HUES48 (cell line): ENCODE results near the gene HLCS.

Source experiments
- H3K27ac ChIP-seq: one replicate; pipeline ENCODE4 v1.7.0; 2013; ENCODE audit warnings: low read depth, low read length, inconsistent platforms
- H3K27me3 ChIP-seq: 2 replicates; pipeline ENCODE4 v1.6.1; 2013; ENCODE audit warnings: mild to moderate bottlenecking, low read length; ENCODE audit not compliant: control insufficient read depth, insufficient read depth
- H3K36me3 ChIP-seq: 2 replicates; pipeline ENCODE4 v1.6.1; 2013; ENCODE audit warnings: low read length; ENCODE audit not compliant: control insufficient read depth, insufficient read depth
- H3K4me1 ChIP-seq: 2 replicates; pipeline ENCODE4 v1.6.1; 2013; ENCODE audit warnings: mild to moderate bottlenecking, low read length; ENCODE audit not compliant: control insufficient read depth, insufficient read depth
- H3K4me3 ChIP-seq: 2 replicates; pipeline ENCODE4 v1.5.1; 2013; ENCODE audit warnings: mild to moderate bottlenecking, low read depth, low read length
- H3K9ac ChIP-seq: 2 replicates; pipeline ENCODE4 v1.6.1; 2013; ENCODE audit warnings: mild to moderate bottlenecking, low read depth, low read length, moderate library complexity
- H3K9me3 ChIP-seq: 2 replicates; pipeline ENCODE4 v1.6.1; 2013; ENCODE audit warnings: low read length; ENCODE audit not compliant: control insufficient read depth, insufficient read depth

HLCS gene

GRCh38 chr21:36981977-36982700 is 15.7 kb upstream of the HLCS start:
- Histone ChIP-seq H3K36me3 (no peaks in the 10 kb centered on the region), H3K4me3 (no peak overlapping the region), H3K4me1 (peaks cover 8% of the 10 kb centered on the region), H3K9ac (no peak overlapping the region), H3K27ac (no peak overlapping the region), H3K9me3 (no peaks in the 10 kb centered on the region), H3K27me3 (peaks cover 21% of the 10 kb centered on the region)

- H3K36me3 ChIP-seq: no peaks in the 10 kb centered on the region
- peaks cover 9% of the 10 kb centered on the region for H3K4me1 ChIP-seq
- H3K27ac ChIP-seq: no peak overlapping the region
- no peak overlapping the region for H3K9ac ChIP-seq
- H3K27me3 ChIP-seq: peaks cover 21% of the 10 kb centered on the region
- H3K4me3 ChIP-seq: peak overlapping the region; percentile 68
- H3K9me3 ChIP-seq: no peaks in the 10 kb centered on the region
Measured at GRCh38 chr21:36981049-36981391, 14.6 kb upstream of the HLCS start.

- H3K27me3 ChIP-seq: peaks cover 21% of the 10 kb centered on the region
- peaks cover 9% of the 10 kb centered on the region for H3K4me1 ChIP-seq
- H3K27ac ChIP-seq: no peak overlapping the region
- no peaks in the 10 kb centered on the region for H3K9me3 ChIP-seq
- peak overlapping the region; percentile 68 for H3K4me3 ChIP-seq
- no peaks in the 10 kb centered on the region for H3K36me3 ChIP-seq
- H3K9ac ChIP-seq: no peak overlapping the region
Measured at GRCh38 chr21:36980280-36981048, 14.0 kb upstream of the HLCS start.

- no peak overlapping the region for H3K4me3 ChIP-seq
- H3K36me3 ChIP-seq: no peaks in the 10 kb centered on the region
- peaks cover 16% of the 10 kb centered on the region for H3K27me3 ChIP-seq
- H3K9ac ChIP-seq: no peak overlapping the region
- no peak overlapping the region for H3K27ac ChIP-seq
- no peaks in the 10 kb centered on the region for H3K9me3 ChIP-seq
- H3K4me1 ChIP-seq: peaks cover 9% of the 10 kb centered on the region
Measured at GRCh38 chr21:36976882-36977651, 10.6 kb upstream of the HLCS start.

- H3K4me3 ChIP-seq: no peak overlapping the region
- no peak overlapping the region for H3K27ac ChIP-seq
- H3K9me3 ChIP-seq: no peaks in the 10 kb centered on the region
- H3K9ac ChIP-seq: no peak overlapping the region
- H3K36me3 ChIP-seq: no peaks in the 10 kb centered on the region
- peaks cover 14% of the 10 kb centered on the region for H3K27me3 ChIP-seq
- peaks cover 9% of the 10 kb centered on the region for H3K4me1 ChIP-seq
Measured at GRCh38 chr21:36976228-36976861, 9.9 kb upstream of the HLCS start.

GRCh38 chr21:36974851-36975192 is 8.4 kb upstream of the HLCS start:
- Histone ChIP-seq H3K27ac (no peak overlapping the region), H3K4me1 (peaks cover 9% of the 10 kb centered on the region)

GRCh38 chr21:36973986-36974850 is 7.7 kb upstream of the HLCS start:
- H3K4me3 ChIP-seq: no peak overlapping the region
- H3K27ac ChIP-seq: no peak overlapping the region
- no peaks in the 10 kb centered on the region for H3K27me3 ChIP-seq

More at GRCh38 chr21:36974851-36975192, 8.4 kb upstream of the HLCS start:
- H3K9ac ChIP-seq: no peak overlapping the region
- H3K36me3 ChIP-seq: no peaks in the 10 kb centered on the region
- H3K4me3 ChIP-seq: no peak overlapping the region
- peaks cover under 1% of the 10 kb centered on the region; the same call in 1 of the 2 replicates for H3K27me3 ChIP-seq
- H3K9me3 ChIP-seq: no peaks in the 10 kb centered on the region

DNA sequence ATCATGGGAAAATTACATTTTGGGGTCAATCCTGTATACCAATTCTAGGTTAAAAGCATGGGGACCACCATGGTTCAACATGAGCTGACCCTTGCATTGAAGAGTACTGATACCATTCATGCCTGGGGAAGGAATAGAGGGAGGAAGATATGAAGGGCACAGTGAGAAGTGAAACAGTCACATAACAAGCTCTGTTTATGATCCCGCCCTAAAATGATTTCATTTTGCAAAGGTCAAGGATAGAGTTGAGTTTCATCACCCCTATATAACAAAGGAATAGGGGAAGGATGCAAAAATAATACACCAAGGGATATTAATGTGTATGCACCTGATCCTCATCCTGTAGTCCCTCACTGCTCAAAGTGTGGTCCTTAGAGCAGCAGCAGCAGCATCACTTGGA is 2.5 kb upstream of the HLCS start:
- H3K9me3 ChIP-seq: no peaks in the 10 kb centered on the region
- no peak overlapping the region for H3K27ac ChIP-seq
- H3K4me3 ChIP-seq: no peak overlapping the region
- H3K36me3 ChIP-seq: 0 out of 2 replicates have a peak, but pooled peaks cover 6% of the 10 kb centered on the region
- H3K9ac ChIP-seq: no peak overlapping the region
- 0 out of 2 replicates have a peak, but pooled peaks cover 3% of the 10 kb centered on the region for H3K4me1 ChIP-seq
- no peaks in the 10 kb centered on the region; the same call in 1 of the 2 replicates for H3K27me3 ChIP-seq

More at GRCh38 chr21:36973986-36974850, 7.7 kb upstream of the HLCS start:
- Histone ChIP-seq H3K9me3 (no peaks in the 10 kb centered on the region), H3K36me3 (no peaks in the 10 kb centered on the region), H3K9ac (no peak overlapping the region), H3K4me1 (peaks cover 9% of the 10 kb centered on the region)

DNA sequence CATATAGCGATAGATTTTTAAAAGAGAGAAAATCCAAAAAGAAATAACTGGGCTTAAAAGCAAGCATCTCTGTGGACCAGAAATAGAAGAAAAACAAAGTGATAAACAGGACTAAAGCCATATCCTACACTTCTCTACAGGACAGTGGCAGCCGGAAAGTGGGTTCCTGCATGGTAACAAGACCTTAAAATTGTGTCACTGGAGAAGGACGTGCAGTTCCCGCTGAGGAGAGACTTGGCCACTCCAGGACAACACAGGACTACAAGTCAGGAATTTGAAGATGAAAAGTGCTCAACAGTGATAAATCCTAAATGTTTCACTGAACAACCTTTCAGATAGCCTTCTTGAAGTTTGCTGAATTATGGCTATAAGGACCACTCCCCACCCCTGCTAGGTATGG is 1.9 kb upstream of the HLCS start:
- Histone ChIP-seq H3K27ac (no peak overlapping the region), H3K4me3 (no peak overlapping the region), H3K9me3 (no peaks in the 10 kb centered on the region), H3K27me3 (no peaks in the 10 kb centered on the region; the same call in 1 of the 2 replicates), H3K36me3 (0 out of 2 replicates have a peak, but pooled peaks cover 6% of the 10 kb centered on the region), H3K9ac (no peak overlapping the region), H3K4me1 (0 out of 2 replicates have a peak, but pooled peaks cover 3% of the 10 kb centered on the region)
